GM23338 (cell line): ENCODE measurements around the gene TTLL8.

ENCODE experiments used
- CREB1 ChIP-seq: fragments of 250-450 bp; sonication (Bioruptor Pico); IDR thresholded peaks from 2 replicates; pipeline ENCODE4 v1.5.0; 2020; ENCODE audit warnings: low read depth, mild to moderate bottlenecking, moderate library complexity
- EZH2 ChIP-seq: fragments of 200-600 bp; sonication (generic); IDR thresholded peaks from one replicate; pipeline ENCODE4 v1.8.0; 2017; ENCODE audit warnings: antibody characterized with exemption, mild to moderate bottlenecking, low read depth; ENCODE audit not compliant: unreplicated experiment
- EZH2phosphoT487 ChIP-seq: fragments of 200-600 bp; sonication (generic); IDR thresholded peaks from one replicate; pipeline ENCODE4 v1.8.1; 2018; ENCODE audit warnings: antibody characterized with exemption; ENCODE audit not compliant: unreplicated experiment
- JUNB ChIP-seq: IDR thresholded peaks from one replicate; pipeline ENCODE4 v1.6.1; 2016; ENCODE audit warnings: antibody characterized with exemption; ENCODE audit not compliant: unreplicated experiment
- NANOG ChIP-seq: IDR thresholded peaks from 2 replicates; pipeline ENCODE4 v1.6.1; 2016; ENCODE audit warnings: antibody characterized with exemption, borderline replicate concordance
- POLR2AphosphoS5 ChIP-seq: IDR thresholded peaks from 2 replicates; pipeline ENCODE4 v1.6.1; 2016; ENCODE audit warnings: antibody characterized with exemption, low read depth
- ZNF114 ChIP-seq: fragments of 250-450 bp; sonication (Bioruptor Pico); IDR thresholded peaks from 2 replicates; pipeline ENCODE4 v1.5.0; 2020; ENCODE audit warnings: mild to moderate bottlenecking, moderate library complexity
- ZNF331 ChIP-seq: fragments of 250-450 bp; sonication (Bioruptor Pico); IDR thresholded peaks from 2 replicates; pipeline ENCODE4 v1.5.0; 2020; ENCODE audit warnings: low read depth, mild to moderate bottlenecking, moderate library complexity
- TF ChIP-seq, protein P1 (sequence below), 2 experiments: fragments of 200-600 bp in 1 of 2; sonication (generic) in 1 of 2; conservative IDR thresholded peaks; 2 replicates each; pipeline versions ENCODE4 v1.5.1 to v1.6.1; 2016 to 2017; ENCODE audit warnings: antibody characterized with exemption in 2 of 2, low read depth in 2 of 2, mild to moderate bottlenecking in 2 of 2, moderate library complexity in 1 of 2
- TF ChIP-seq, protein P2 (sequence below): IDR thresholded peaks from one replicate; pipeline ENCODE4 v1.6.1; 2018; ENCODE audit warnings: antibody characterized with exemption; ENCODE audit not compliant: unreplicated experiment
- TF ChIP-seq, protein P3 (sequence below): IDR thresholded peaks from 2 replicates; pipeline ENCODE4 v1.6.1; 2016; ENCODE audit warnings: antibody characterized with exemption
- TF ChIP-seq, protein P4 (sequence below): fragments of 250-450 bp; sonication (Bioruptor Pico); IDR thresholded peaks from 2 replicates; pipeline ENCODE4 v1.5.0; 2020; ENCODE audit warnings: mild to moderate bottlenecking, moderate library complexity

DNA sequence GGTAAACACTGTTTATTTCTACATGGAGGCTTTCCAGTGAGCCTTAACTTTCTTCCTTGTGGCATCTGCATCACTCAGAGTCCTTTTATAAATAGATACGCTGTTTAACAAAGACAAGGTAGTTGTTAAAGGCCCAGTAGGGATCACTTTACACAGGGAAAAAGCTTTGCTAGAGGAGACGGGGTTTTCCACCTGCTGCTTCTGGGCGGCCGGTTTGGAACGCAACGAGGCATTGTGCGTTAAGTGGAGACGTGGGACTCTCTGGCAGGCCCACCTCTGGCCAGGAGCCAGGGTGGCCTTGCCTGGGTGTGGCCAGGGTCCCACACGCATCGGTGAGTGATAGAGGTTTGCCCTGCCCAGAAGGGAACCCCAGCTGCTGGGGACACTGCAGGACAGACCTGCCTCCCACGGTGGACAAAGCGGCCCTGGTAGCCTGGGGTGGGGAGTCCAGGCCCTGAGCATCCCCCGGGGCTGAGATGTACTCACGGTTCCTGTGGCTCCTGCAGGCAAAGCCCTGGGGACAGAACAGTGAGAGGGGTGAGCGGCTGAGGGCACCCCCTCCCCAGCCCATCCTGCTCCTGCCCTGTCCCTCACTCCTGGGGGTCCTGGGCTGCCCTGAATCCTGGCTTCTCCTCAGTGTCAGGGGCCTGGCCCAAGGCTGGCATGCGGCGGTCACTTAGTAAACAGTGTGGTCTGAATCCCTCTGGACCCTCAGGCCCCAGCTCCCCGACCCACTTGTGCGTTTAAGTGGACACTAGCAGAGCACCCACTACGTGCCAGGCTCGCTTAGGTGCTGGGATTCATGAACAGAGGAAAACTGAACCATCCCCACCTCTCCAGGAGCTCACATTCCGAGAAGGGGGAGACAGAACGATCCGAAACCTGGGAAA, 49.7 kb downstream of the TTLL8 start:
- no peak for TF ChIP-seq CREB1 (CRISPR knock-in tag)
- TF ChIP-seq, protein P1, sequence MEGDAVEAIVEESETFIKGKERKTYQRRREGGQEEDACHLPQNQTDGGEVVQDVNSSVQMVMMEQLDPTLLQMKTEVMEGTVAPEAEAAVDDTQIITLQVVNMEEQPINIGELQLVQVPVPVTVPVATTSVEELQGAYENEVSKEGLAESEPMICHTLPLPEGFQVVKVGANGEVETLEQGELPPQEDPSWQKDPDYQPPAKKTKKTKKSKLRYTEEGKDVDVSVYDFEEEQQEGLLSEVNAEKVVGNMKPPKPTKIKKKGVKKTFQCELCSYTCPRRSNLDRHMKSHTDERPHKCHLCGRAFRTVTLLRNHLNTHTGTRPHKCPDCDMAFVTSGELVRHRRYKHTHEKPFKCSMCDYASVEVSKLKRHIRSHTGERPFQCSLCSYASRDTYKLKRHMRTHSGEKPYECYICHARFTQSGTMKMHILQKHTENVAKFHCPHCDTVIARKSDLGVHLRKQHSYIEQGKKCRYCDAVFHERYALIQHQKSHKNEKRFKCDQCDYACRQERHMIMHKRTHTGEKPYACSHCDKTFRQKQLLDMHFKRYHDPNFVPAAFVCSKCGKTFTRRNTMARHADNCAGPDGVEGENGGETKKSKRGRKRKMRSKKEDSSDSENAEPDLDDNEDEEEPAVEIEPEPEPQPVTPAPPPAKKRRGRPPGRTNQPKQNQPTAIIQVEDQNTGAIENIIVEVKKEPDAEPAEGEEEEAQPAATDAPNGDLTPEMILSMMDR (conservative IDR thresholded peaks at IDR 0.05; ENCODE audit: low read depth in 2 of 2) = no peak
- TF ChIP-seq EZH2 = no peak
- TF ChIP-seq, protein P2, sequence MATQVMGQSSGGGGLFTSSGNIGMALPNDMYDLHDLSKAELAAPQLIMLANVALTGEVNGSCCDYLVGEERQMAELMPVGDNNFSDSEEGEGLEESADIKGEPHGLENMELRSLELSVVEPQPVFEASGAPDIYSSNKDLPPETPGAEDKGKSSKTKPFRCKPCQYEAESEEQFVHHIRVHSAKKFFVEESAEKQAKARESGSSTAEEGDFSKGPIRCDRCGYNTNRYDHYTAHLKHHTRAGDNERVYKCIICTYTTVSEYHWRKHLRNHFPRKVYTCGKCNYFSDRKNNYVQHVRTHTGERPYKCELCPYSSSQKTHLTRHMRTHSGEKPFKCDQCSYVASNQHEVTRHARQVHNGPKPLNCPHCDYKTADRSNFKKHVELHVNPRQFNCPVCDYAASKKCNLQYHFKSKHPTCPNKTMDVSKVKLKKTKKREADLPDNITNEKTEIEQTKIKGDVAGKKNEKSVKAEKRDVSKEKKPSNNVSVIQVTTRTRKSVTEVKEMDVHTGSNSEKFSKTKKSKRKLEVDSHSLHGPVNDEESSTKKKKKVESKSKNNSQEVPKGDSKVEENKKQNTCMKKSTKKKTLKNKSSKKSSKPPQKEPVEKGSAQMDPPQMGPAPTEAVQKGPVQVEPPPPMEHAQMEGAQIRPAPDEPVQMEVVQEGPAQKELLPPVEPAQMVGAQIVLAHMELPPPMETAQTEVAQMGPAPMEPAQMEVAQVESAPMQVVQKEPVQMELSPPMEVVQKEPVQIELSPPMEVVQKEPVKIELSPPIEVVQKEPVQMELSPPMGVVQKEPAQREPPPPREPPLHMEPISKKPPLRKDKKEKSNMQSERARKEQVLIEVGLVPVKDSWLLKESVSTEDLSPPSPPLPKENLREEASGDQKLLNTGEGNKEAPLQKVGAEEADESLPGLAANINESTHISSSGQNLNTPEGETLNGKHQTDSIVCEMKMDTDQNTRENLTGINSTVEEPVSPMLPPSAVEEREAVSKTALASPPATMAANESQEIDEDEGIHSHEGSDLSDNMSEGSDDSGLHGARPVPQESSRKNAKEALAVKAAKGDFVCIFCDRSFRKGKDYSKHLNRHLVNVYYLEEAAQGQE = no peak
- TF ChIP-seq EZH2phosphoT487 = no peak
- TF ChIP-seq POLR2AphosphoS5 = no peak
- no peak for TF ChIP-seq JUNB
- TF ChIP-seq ZNF114 (CRISPR knock-in tag) = no peak
- no peak for TF ChIP-seq ZNF331 (CRISPR knock-in tag)
- TF ChIP-seq, protein P3, sequence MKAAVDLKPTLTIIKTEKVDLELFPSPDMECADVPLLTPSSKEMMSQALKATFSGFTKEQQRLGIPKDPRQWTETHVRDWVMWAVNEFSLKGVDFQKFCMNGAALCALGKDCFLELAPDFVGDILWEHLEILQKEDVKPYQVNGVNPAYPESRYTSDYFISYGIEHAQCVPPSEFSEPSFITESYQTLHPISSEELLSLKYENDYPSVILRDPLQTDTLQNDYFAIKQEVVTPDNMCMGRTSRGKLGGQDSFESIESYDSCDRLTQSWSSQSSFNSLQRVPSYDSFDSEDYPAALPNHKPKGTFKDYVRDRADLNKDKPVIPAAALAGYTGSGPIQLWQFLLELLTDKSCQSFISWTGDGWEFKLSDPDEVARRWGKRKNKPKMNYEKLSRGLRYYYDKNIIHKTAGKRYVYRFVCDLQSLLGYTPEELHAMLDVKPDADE = no peak
- TF ChIP-seq, protein P4, sequence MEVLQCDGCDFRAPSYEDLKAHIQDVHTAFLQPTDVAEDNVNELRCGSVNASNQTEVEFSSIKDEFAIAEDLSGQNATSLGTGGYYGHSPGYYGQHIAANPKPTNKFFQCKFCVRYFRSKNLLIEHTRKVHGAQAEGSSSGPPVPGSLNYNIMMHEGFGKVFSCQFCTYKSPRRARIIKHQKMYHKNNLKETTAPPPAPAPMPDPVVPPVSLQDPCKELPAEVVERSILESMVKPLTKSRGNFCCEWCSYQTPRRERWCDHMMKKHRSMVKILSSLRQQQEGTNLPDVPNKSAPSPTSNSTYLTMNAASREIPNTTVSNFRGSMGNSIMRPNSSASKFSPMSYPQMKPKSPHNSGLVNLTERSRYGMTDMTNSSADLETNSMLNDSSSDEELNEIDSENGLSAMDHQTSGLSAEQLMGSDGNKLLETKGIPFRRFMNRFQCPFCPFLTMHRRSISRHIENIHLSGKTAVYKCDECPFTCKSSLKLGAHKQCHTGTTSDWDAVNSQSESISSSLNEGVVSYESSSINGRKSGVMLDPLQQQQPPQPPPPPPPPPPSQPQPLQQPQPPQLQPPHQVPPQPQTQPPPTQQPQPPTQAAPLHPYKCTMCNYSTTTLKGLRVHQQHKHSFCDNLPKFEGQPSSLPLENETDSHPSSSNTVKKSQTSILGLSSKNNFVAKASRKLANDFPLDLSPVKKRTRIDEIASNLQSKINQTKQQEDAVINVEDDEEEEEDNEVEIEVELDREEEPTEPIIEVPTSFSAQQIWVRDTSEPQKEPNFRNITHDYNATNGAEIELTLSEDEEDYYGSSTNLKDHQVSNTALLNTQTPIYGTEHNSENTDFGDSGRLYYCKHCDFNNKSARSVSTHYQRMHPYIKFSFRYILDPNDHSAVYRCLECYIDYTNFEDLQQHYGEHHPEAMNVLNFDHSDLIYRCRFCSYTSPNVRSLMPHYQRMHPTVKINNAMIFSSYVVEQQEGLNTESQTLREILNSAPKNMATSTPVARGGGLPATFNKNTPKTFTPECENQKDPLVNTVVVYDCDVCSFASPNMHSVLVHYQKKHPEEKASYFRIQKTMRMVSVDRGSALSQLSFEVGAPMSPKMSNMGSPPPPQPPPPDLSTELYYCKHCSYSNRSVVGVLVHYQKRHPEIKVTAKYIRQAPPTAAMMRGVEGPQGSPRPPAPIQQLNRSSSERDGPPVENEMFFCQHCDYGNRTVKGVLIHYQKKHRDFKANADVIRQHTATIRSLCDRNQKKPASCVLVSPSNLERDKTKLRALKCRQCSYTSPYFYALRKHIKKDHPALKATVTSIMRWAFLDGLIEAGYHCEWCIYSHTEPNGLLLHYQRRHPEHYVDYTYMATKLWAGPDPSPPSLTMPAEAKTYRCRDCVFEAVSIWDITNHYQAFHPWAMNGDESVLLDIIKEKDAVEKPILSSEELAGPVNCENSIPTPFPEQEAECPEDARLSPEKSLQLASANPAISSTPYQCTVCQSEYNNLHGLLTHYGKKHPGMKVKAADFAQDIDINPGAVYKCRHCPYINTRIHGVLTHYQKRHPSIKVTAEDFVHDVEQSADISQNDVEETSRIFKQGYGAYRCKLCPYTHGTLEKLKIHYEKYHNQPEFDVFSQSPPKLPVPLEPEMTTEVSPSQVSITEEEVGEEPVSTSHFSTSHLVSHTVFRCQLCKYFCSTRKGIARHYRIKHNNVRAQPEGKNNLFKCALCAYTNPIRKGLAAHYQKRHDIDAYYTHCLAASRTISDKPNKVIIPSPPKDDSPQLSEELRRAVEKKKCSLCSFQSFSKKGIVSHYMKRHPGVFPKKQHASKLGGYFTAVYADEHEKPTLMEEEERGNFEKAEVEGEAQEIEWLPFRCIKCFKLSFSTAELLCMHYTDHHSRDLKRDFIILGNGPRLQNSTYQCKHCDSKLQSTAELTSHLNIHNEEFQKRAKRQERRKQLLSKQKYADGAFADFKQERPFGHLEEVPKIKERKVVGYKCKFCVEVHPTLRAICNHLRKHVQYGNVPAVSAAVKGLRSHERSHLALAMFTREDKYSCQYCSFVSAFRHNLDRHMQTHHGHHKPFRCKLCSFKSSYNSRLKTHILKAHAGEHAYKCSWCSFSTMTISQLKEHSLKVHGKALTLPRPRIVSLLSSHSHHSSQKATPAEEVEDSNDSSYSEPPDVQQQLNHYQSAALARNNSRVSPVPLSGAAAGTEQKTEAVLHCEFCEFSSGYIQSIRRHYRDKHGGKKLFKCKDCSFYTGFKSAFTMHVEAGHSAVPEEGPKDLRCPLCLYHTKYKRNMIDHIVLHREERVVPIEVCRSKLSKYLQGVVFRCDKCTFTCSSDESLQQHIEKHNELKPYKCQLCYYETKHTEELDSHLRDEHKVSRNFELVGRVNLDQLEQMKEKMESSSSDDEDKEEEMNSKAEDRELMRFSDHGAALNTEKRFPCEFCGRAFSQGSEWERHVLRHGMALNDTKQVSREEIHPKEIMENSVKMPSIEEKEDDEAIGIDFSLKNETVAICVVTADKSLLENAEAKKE (CRISPR knock-in tag) = no peak
- TF ChIP-seq NANOG = no peak
